Karpas-422 (cell line): ENCODE results near the gene ETFRF1. TPM values are rescaled to one million over a fixed set of nuclear protein-coding genes. Genes with fewer than 3 reads are reported as not detected.

Source experiments
- DNase-seq: peaks from one replicate; pipeline ENCODE4 v3.0.0-alpha.2; 2015
- H2AFZ ChIP-seq: fragments of 200-600 bp; sonication (generic); 2 replicates; pipeline ENCODE4 v1.6.1; 2014; ENCODE audit warnings: antibody characterized with exemption, low read length, mixed read lengths
- H3K27ac ChIP-seq: fragments of 200-600 bp; sonication (generic); 2 replicates; pipeline ENCODE4 v1.5.1; 2014; ENCODE audit warnings: mild to moderate bottlenecking, low read length, moderate library complexity
- H3K27me3 ChIP-seq: fragments of 200-600 bp; sonication (generic); 2 replicates; pipeline ENCODE4 v1.6.1; 2014; ENCODE audit warnings: low read length, mixed read lengths
- H3K36me3 ChIP-seq: fragments of 200-600 bp; sonication (generic); 2 replicates; pipeline ENCODE4 v1.6.1; 2014; ENCODE audit warnings: low read length, mixed read lengths; ENCODE audit not compliant: insufficient read depth
- H3K4me1 ChIP-seq: fragments of 200-600 bp; sonication (generic); 2 replicates; pipeline ENCODE4 v1.6.1; 2014; ENCODE audit warnings: mild to moderate bottlenecking, low read length, mixed read lengths
- H3K4me2 ChIP-seq: fragments of 200-600 bp; sonication (generic); 2 replicates; pipeline ENCODE4 v1.6.1; 2014; ENCODE audit warnings: low read length, low read depth, mild to moderate bottlenecking; ENCODE audit not compliant: poor library complexity, severe bottlenecking
- H3K4me3 ChIP-seq: fragments of 200-600 bp; sonication (generic); 2 replicates; pipeline ENCODE4 v1.5.1; 2014; ENCODE audit warnings: mild to moderate bottlenecking, antibody characterized with exemption, low read length, mixed read lengths
- H3K79me2 ChIP-seq: fragments of 200-600 bp; sonication (generic); 2 replicates; pipeline ENCODE4 v1.6.1; 2014; ENCODE audit warnings: mild to moderate bottlenecking, low read length, mixed read lengths
- H3K9ac ChIP-seq: fragments of 200-600 bp; sonication (generic); 2 replicates; pipeline ENCODE4 v1.6.0; 2014; ENCODE audit warnings: low read length
- H3K9me2 ChIP-seq: fragments of 200-600 bp; sonication (generic), shearing (Covaris generic); replicated peaks from 2 replicates; pipeline ENCODE4 v1.6.0; 2014; ENCODE audit warnings: mild to moderate bottlenecking, low read length, moderate library complexity; ENCODE audit not compliant: insufficient read depth
- H3K9me3 ChIP-seq: fragments of 300-700, 200-600 bp; sonication (generic); 2 replicates; pipeline ENCODE4 v1.6.1; 2014; ENCODE audit warnings: low read length, mixed read lengths
- H4K20me1 ChIP-seq: fragments of 200-600 bp; sonication (generic); 2 replicates; pipeline ENCODE4 v1.6.1; 2014; ENCODE audit warnings: mild to moderate bottlenecking, antibody characterized with exemption, low read length, low read depth; ENCODE audit not compliant: insufficient read depth
- total RNA-seq: library from RNA; depleted of rRNA; stranded (reverse); fragments of >200 nt; shearing (Covaris generic); gene quantifications from 2 replicates; pipeline ENCODE4 v1.2.3, GENCODE V29; 2014; ENCODE audit warnings: low replicate concordance; rRNA removed

ETFRF1 gene
- 4.9 and 18.3 TPM in 2 replicates for total RNA-seq

- Histone ChIP-seq H3K4me2 (peak within 1 kb of the TSS; percentile 93), H3K36me3 (no peaks in the 10 kb centered on the region), H3K9me2 (no peaks in the 10 kb centered on the region), H3K27ac (no peak within 1 kb of the TSS), H3K9ac (peak within 1 kb of the TSS; percentile 77), H4K20me1 (no peaks in the 10 kb centered on the region), H3K4me3 (peak within 1 kb of the TSS; percentile 79), H3K79me2 (no peaks in the 10 kb centered on the region), H2AFZ (peak within 1 kb of the TSS; percentile 93), H3K4me1 (peaks cover 25% of the 10 kb centered on the region), H3K9me3 (no peaks in the 10 kb centered on the region), H3K27me3 (no peaks in the 10 kb centered on the region)
- DNase-seq, result peak; percentile 98
Observed at GRCh38 chr12:25195056-25195971, at the start of gene ETFRF1, which contains the start of gene DNAI7. Gene ETFRF1 (plus strand): TSS chr12:25195237. CDS start chr12:25203957, 8,720 bp downstream. Gene DNAI7 (minus strand): TSS chr12:25195160. CDS start chr12:25195078, 82 bp downstream.

GRCh38 chr12:25146686-25147085 lies 48.4 kb upstream of the ETFRF1 start:
- no peaks in the 10 kb centered on the region for H3K79me2 ChIP-seq
- H3K9me2 ChIP-seq, result no peaks in the 10 kb centered on the region
- no peaks in the 10 kb centered on the region for H3K27me3 ChIP-seq
- H3K9me3 ChIP-seq, result no peaks in the 10 kb centered on the region
- H3K4me3 ChIP-seq, result no peak overlapping the region
- H2AFZ ChIP-seq, result no peak overlapping the region
- H3K4me1 ChIP-seq, result no peaks in the 10 kb centered on the region
- H3K36me3 ChIP-seq, result no peaks in the 10 kb centered on the region
- no peak overlapping the region for H3K27ac ChIP-seq
- no peak for DNase-seq
- no peak overlapping the region for H3K4me2 ChIP-seq
- no peaks in the 10 kb centered on the region for H4K20me1 ChIP-seq
- no peak overlapping the region for H3K9ac ChIP-seq

- no peak overlapping the region for H3K27ac ChIP-seq
- H3K36me3 ChIP-seq, result no peaks in the 10 kb centered on the region
- no peaks in the 10 kb centered on the region for H3K27me3 ChIP-seq
- no peaks in the 10 kb centered on the region for H3K9me3 ChIP-seq
- no peak for DNase-seq
- H2AFZ ChIP-seq, result no peak overlapping the region
- no peaks in the 10 kb centered on the region for H3K9me2 ChIP-seq
- no peak overlapping the region for H3K9ac ChIP-seq
- H3K4me1 ChIP-seq, result peaks cover 20% of the 10 kb centered on the region
- no peaks in the 10 kb centered on the region for H4K20me1 ChIP-seq
- H3K79me2 ChIP-seq, result no peaks in the 10 kb centered on the region
- H3K4me3 ChIP-seq, result no peak overlapping the region
- H3K4me2 ChIP-seq, result no peak overlapping the region
Observed at GRCh38 chr12:25151476-25151875, 43.6 kb upstream of the ETFRF1 start.

- no peak for DNase-seq
- 0 out of 2 replicates have a peak overlapping the region, but pooled peaks have one; percentile 8 for H2AFZ ChIP-seq
- no peak overlapping the region for H3K27ac ChIP-seq
- H3K4me1 ChIP-seq, result peaks cover 21% of the 10 kb centered on the region
- no peaks in the 10 kb centered on the region for H3K27me3 ChIP-seq
- no peak overlapping the region for H3K9ac ChIP-seq
- H3K4me3 ChIP-seq, result no peak overlapping the region
- H3K79me2 ChIP-seq, result no peaks in the 10 kb centered on the region
- no peak overlapping the region for H3K4me2 ChIP-seq
- H3K9me2 ChIP-seq, result no peaks in the 10 kb centered on the region
- no peaks in the 10 kb centered on the region for H4K20me1 ChIP-seq
- H3K9me3 ChIP-seq, result no peaks in the 10 kb centered on the region
- no peaks in the 10 kb centered on the region for H3K36me3 ChIP-seq
Observed at GRCh38 chr12:25152055-25152454, 43.0 kb upstream of the ETFRF1 start.

- peak overlapping the region; percentile 54 for H3K4me3 ChIP-seq
- H3K27ac ChIP-seq, result peak overlapping the region; percentile 61; the same call in 1 of the 2 replicates
- peak; percentile 82 for DNase-seq
Observed at GRCh38 chr12:25155022-25155576, 39.9 kb upstream of the ETFRF1 start.

GRCh38 chr12:25156061-25156460 lies 39.0 kb upstream of the ETFRF1 start:
- no peak overlapping the region for H3K27ac ChIP-seq
- H3K4me2 ChIP-seq, result no peak overlapping the region
- H3K4me3 ChIP-seq, result no peak overlapping the region
- no peak for DNase-seq
- H4K20me1 ChIP-seq, result no peaks in the 10 kb centered on the region
- peaks cover 37% of the 10 kb centered on the region for H3K4me1 ChIP-seq
- H3K27me3 ChIP-seq, result no peaks in the 10 kb centered on the region
- H3K9me2 ChIP-seq, result no peaks in the 10 kb centered on the region
- no peak overlapping the region for H2AFZ ChIP-seq
- no peak overlapping the region for H3K9ac ChIP-seq
- H3K36me3 ChIP-seq, result no peaks in the 10 kb centered on the region
- no peaks in the 10 kb centered on the region for H3K79me2 ChIP-seq
- H3K9me3 ChIP-seq, result no peaks in the 10 kb centered on the region

More at GRCh38 chr12:25155022-25155576, 39.9 kb upstream of the ETFRF1 start:
- Histone ChIP-seq H2AFZ (peak overlapping the region; percentile 99), H3K9me2 (no peaks in the 10 kb centered on the region), H3K79me2 (no peaks in the 10 kb centered on the region), H3K4me2 (peak overlapping the region; percentile 70), H3K27me3 (no peaks in the 10 kb centered on the region), H4K20me1 (no peaks in the 10 kb centered on the region), H3K36me3 (no peaks in the 10 kb centered on the region), H3K9me3 (no peaks in the 10 kb centered on the region), H3K9ac (peak overlapping the region; percentile 55), H3K4me1 (peaks cover 37% of the 10 kb centered on the region)

GRCh38 chr12:25162866-25163265 lies 32.2 kb upstream of the ETFRF1 start:
- DNase-seq, result no peak
- peaks cover 8% of the 10 kb centered on the region for H3K4me1 ChIP-seq
- H3K9ac ChIP-seq, result no peak overlapping the region

GRCh38 chr12:25182765-25183164 lies 12.3 kb upstream of the ETFRF1 start:
- no peaks in the 10 kb centered on the region for H3K36me3 ChIP-seq
- no peak overlapping the region for H3K4me3 ChIP-seq
- H3K27me3 ChIP-seq, result no peaks in the 10 kb centered on the region
- no peak overlapping the region for H2AFZ ChIP-seq
- H3K9me3 ChIP-seq, result no peaks in the 10 kb centered on the region
- no peaks in the 10 kb centered on the region for H3K9me2 ChIP-seq
- no peaks in the 10 kb centered on the region for H3K79me2 ChIP-seq
- H3K4me2 ChIP-seq, result no peak overlapping the region
- no peak overlapping the region for H3K9ac ChIP-seq
- H3K4me1 ChIP-seq, result no peaks in the 10 kb centered on the region
- H3K27ac ChIP-seq, result no peak overlapping the region
- no peaks in the 10 kb centered on the region for H4K20me1 ChIP-seq
- DNase-seq, result no peak

More at GRCh38 chr12:25162866-25163265, 32.2 kb upstream of the ETFRF1 start:
- no peaks in the 10 kb centered on the region for H3K9me3 ChIP-seq
- no peak overlapping the region for H2AFZ ChIP-seq
- no peaks in the 10 kb centered on the region for H4K20me1 ChIP-seq
- H3K4me2 ChIP-seq, result no peak overlapping the region
- H3K36me3 ChIP-seq, result no peaks in the 10 kb centered on the region
- no peak overlapping the region for H3K27ac ChIP-seq
- no peaks in the 10 kb centered on the region for H3K79me2 ChIP-seq
- no peak overlapping the region for H3K4me3 ChIP-seq
- H3K27me3 ChIP-seq, result no peaks in the 10 kb centered on the region
- H3K9me2 ChIP-seq, result no peaks in the 10 kb centered on the region
